B cell (primary cell): ENCODE measurements around the gene PREX1.

ENCODE experiments used
- EZH2 ChIP-seq: IDR thresholded peaks from 2 replicates; pipeline ENCODE4 v1.6.1; 2012; ENCODE audit warnings: borderline replicate concordance, low read depth, mild to moderate bottlenecking, moderate library complexity, low read length; ENCODE audit not compliant: insufficient read depth, poor library complexity, severe bottlenecking
- TF ChIP-seq, protein P1 (sequence below): fragments of 200-600 bp; IDR thresholded peaks from one replicate; pipeline ENCODE4 v1.8.0; 2022; ENCODE audit warnings: antibody characterized with exemption, mild to moderate bottlenecking

DNA sequence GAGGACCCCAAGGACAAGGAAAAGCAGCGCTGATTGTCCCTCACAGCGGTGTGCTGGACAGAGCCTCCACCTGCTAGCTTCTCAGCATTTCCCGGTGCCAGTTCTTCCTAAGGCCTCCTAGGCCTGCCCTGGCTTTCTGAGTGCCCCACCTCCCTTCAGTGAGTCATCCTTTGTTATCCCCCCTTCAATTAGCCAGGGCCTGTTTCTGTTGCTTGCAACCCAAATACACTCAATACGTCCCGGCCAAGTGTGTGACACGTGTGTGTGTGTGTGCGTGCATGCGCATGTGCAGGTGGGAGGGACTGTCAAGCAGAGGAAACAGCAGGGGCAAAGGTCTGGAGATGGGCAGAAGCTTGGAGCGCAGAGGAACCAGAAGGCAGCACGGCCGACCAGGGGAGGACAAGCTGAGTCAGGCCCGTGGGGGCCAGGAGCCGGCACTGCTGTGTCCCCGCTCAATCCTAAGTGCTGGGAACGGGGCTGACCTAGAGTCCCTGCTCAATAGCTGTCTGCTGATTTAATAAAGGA lies 159.8 kb downstream of the PREX1 start:
- no peak for TF ChIP-seq EZH2
- TF ChIP-seq, protein P1, sequence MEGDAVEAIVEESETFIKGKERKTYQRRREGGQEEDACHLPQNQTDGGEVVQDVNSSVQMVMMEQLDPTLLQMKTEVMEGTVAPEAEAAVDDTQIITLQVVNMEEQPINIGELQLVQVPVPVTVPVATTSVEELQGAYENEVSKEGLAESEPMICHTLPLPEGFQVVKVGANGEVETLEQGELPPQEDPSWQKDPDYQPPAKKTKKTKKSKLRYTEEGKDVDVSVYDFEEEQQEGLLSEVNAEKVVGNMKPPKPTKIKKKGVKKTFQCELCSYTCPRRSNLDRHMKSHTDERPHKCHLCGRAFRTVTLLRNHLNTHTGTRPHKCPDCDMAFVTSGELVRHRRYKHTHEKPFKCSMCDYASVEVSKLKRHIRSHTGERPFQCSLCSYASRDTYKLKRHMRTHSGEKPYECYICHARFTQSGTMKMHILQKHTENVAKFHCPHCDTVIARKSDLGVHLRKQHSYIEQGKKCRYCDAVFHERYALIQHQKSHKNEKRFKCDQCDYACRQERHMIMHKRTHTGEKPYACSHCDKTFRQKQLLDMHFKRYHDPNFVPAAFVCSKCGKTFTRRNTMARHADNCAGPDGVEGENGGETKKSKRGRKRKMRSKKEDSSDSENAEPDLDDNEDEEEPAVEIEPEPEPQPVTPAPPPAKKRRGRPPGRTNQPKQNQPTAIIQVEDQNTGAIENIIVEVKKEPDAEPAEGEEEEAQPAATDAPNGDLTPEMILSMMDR: no peak
